HEK293 (cell line): ENCODE measurements around the gene RSL24D1.

Source experiments
- CTCF ChIA-PET: fragments of 350-600 bp; formaldehyde crosslinking; extraction: SDS; loops from one replicate; lab custom pipeline; 2021; ENCODE audit warnings: antibody characterized with exemption; lab: Yijun Ruan, JAX
- POLR2A ChIA-PET: fragments of 300-600 bp; formaldehyde crosslinking; extraction: SDS; loops from one replicate; lab custom pipeline; 2020; ENCODE audit warnings: antibody characterized with exemption, inconsistent platforms; lab: Yijun Ruan, JAX
- H3K27ac ChIP-seq: fragments of 200-500 bp; sonication (Bioruptor generic); 2 replicates; pipeline ENCODE4 v1.5.1; 2014; ENCODE audit warnings: low read depth, low read length, control low read depth, inconsistent platforms; ENCODE audit errors: extremely low read depth
- H3K36me3 ChIP-seq, 2 experiments: fragments of 200-500 bp in 1 of 2; sonication (Bioruptor generic) in 1 of 2; 1 replicate in 1 of 2; 2 replicates in 1 of 2; pipeline ENCODE4 v1.5.1; 2014 to 2017; ENCODE audit warnings: inconsistent platforms in 2 of 2, low read length in 2 of 2; ENCODE audit not compliant: control insufficient read depth in 2 of 2, insufficient read depth in 1 of 2
- H3K4me1 ChIP-seq: fragments of 200-500 bp; sonication (Bioruptor generic); 2 replicates; pipeline ENCODE4 v1.5.1; 2014; ENCODE audit warnings: mild to moderate bottlenecking, low read length, inconsistent platforms; ENCODE audit not compliant: control insufficient read depth, insufficient read depth
- H3K4me3 ChIP-seq: 2 replicates; pipeline ENCODE4 v1.5.1; 2011; ENCODE audit warnings: low read depth, mild to moderate bottlenecking, control low read depth, low read length, moderate library complexity
- H3K9me3 ChIP-seq: fragments of 200-500 bp; sonication (Bioruptor generic); 2 replicates; pipeline ENCODE4 v1.5.1; 2014; ENCODE audit warnings: low read depth, low read length, inconsistent platforms; ENCODE audit not compliant: control insufficient read depth, insufficient read depth
- GFI1B ChIP-seq: fragments of 450-650 bp; formaldehyde crosslinking; IDR thresholded peaks from 2 replicates; pipeline ENCODE4 v1.5.1; 2016; ENCODE audit warnings: missing biosample characterization, missing genetic modification characterization
- IKZF3 ChIP-seq: fragments of 450-650 bp; IDR thresholded peaks from 2 replicates; pipeline ENCODE4 v1.5.0; 2018; ENCODE audit warnings: missing biosample characterization, mild to moderate bottlenecking, missing genetic modification characterization, moderate library complexity
- MEIS1 ChIP-seq: sonication (generic); formaldehyde crosslinking; IDR thresholded peaks from 2 replicates; pipeline ENCODE4 v1.8.1; 2022; ENCODE audit warnings: missing genetic modification reagents, mild to moderate bottlenecking, borderline replicate concordance
- MYNN ChIP-seq: fragments of 450-650 bp; formaldehyde crosslinking; IDR thresholded peaks from 2 replicates; pipeline ENCODE4 v1.5.1; 2016; ENCODE audit warnings: missing biosample characterization, missing genetic modification characterization, borderline replicate concordance
- OVOL3 ChIP-seq: fragments of 450-650 bp; formaldehyde crosslinking; IDR thresholded peaks from 2 replicates; pipeline ENCODE4 v1.5.1; 2016; ENCODE audit warnings: missing biosample characterization, missing genetic modification characterization
- SCRT1 ChIP-seq: fragments of 450-650 bp; formaldehyde crosslinking; IDR thresholded peaks from 2 replicates; pipeline ENCODE4 v1.5.1; 2016; ENCODE audit warnings: missing biosample characterization, missing genetic modification characterization, borderline replicate concordance
- ZBTB20 ChIP-seq: fragments of 450-650 bp; formaldehyde crosslinking; IDR thresholded peaks from 2 replicates; pipeline ENCODE4 v1.5.1; 2016; ENCODE audit warnings: missing biosample characterization, missing genetic modification characterization
- ZNF155 ChIP-seq: fragments of 450-650 bp; formaldehyde crosslinking; IDR thresholded peaks from 2 replicates; pipeline ENCODE4 v1.5.1; 2016; ENCODE audit warnings: missing biosample characterization, missing genetic modification characterization
- ZNF19 ChIP-seq: fragments of 450-650 bp; formaldehyde crosslinking; IDR thresholded peaks from 2 replicates; pipeline ENCODE4; 2016; ENCODE audit warnings: missing biosample characterization, missing genetic modification characterization, low read depth
- ZNF202 ChIP-seq: fragments of 450-650 bp; formaldehyde crosslinking; IDR thresholded peaks from 2 replicates; pipeline ENCODE4 v1.5.1; 2016; ENCODE audit warnings: missing biosample characterization, missing genetic modification characterization, borderline replicate concordance
- ZNF24 ChIP-seq: fragments of 450-650 bp; formaldehyde crosslinking; IDR thresholded peaks from 2 replicates; pipeline ENCODE4 v1.5.1; 2016; ENCODE audit warnings: missing biosample characterization, missing genetic modification characterization
- ZNF266 ChIP-seq: fragments of 450-650 bp; formaldehyde crosslinking; IDR thresholded peaks from 2 replicates; pipeline ENCODE4 v1.5.1; 2016; ENCODE audit warnings: missing biosample characterization, missing genetic modification characterization, low read depth
- ZNF48 ChIP-seq: fragments of 450-650 bp; formaldehyde crosslinking; IDR thresholded peaks from 2 replicates; pipeline ENCODE4 v1.5.1; 2016; ENCODE audit warnings: missing biosample characterization, missing genetic modification characterization
- ZNF529 ChIP-seq: fragments of 450-650 bp; formaldehyde crosslinking; IDR thresholded peaks from 2 replicates; pipeline ENCODE4 v1.5.1; 2017; ENCODE audit warnings: missing genetic modification characterization, missing biosample characterization; ENCODE audit not compliant: insufficient replicate concordance
- ZNF555 ChIP-seq: fragments of 450-650 bp; formaldehyde crosslinking; conservative IDR thresholded peaks from 2 replicates; pipeline ENCODE4 v1.5.1; 2017; ENCODE audit warnings: missing biosample characterization, mild to moderate bottlenecking, missing genetic modification characterization, inconsistent platforms
- ZNF629 ChIP-seq: fragments of 450-650 bp; formaldehyde crosslinking; IDR thresholded peaks from 2 replicates; pipeline ENCODE4 v1.5.1; 2017; ENCODE audit warnings: missing biosample characterization, missing genetic modification characterization
- ZNF768 ChIP-seq: fragments of 450-650 bp; formaldehyde crosslinking; IDR thresholded peaks from 2 replicates; pipeline ENCODE4 v1.5.1; 2018; ENCODE audit warnings: missing biosample characterization, mild to moderate bottlenecking, missing genetic modification characterization
- TF ChIP-seq, protein P1 (sequence below): fragments of 450-650 bp; formaldehyde crosslinking; IDR thresholded peaks from 2 replicates; pipeline ENCODE4 v1.5.1; 2017; ENCODE audit warnings: missing biosample characterization, missing genetic modification characterization
- TF ChIP-seq, protein P2 (sequence below): fragments of 450-650 bp; formaldehyde crosslinking; IDR thresholded peaks from 2 replicates; pipeline ENCODE4 v1.5.1; 2016; ENCODE audit warnings: missing biosample characterization, missing genetic modification characterization
- TF ChIP-seq, protein P3 (sequence below): fragments of 450-650 bp; formaldehyde crosslinking; IDR thresholded peaks from 2 replicates; pipeline ENCODE4 v1.5.1; 2016; ENCODE audit warnings: missing biosample characterization, missing genetic modification characterization

Gene RSL24D1

DNA sequence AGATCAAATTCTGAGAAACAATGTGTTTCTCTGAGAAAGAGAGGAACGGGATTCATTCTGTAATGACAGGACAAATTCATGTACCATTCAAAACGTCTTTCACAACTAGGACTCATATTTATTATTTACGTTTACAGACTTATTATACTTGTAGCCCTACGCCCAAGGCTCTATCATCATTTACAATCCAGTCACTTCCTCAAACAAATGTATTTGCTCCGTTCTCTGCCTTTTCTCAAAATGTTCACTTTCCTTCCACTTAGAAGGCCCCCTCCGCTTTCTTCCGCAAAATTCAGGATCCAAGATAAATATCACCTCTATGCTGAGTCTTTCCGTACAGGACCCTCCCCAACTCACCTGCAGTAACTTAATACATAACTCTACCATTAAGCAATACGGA lies 745 bp downstream of the RSL24D1 start:
- H3K36me3 ChIP-seq, result peaks cover 0 to 17% of the 10 kb centered on the region in 2 experiments; a peak in 1 of 3 replicates
- peak overlapping the region; percentile 73; the same call in 1 of the 2 replicates for H3K27ac ChIP-seq
- POLR2A ChIA-PET, result interaction anchor here (1.3 kb wide), 1 partner anchor 212 kb away, joined by 7 read pairs; the partner anchor contains the start of genes CCPG1 and PIERCE2
- CTCF ChIA-PET, result interaction anchor here (0.6 kb wide), 1 partner anchor 127 kb away, joined by 4 read pairs; no protein-coding TSS in a partner anchor
- peak overlapping the region; percentile 69 for H3K4me3 ChIP-seq
- H3K4me1 ChIP-seq, result no peaks in the 10 kb centered on the region
- no peaks in the 10 kb centered on the region for H3K9me3 ChIP-seq
- TF ChIP-seq SCRT1 (no peak), ZNF24 (tag by site-specific recombination) (no peak), ZNF555 (no peak), MYNN (tag by site-specific recombination) (no peak)
- TF ChIP-seq, protein P1, sequence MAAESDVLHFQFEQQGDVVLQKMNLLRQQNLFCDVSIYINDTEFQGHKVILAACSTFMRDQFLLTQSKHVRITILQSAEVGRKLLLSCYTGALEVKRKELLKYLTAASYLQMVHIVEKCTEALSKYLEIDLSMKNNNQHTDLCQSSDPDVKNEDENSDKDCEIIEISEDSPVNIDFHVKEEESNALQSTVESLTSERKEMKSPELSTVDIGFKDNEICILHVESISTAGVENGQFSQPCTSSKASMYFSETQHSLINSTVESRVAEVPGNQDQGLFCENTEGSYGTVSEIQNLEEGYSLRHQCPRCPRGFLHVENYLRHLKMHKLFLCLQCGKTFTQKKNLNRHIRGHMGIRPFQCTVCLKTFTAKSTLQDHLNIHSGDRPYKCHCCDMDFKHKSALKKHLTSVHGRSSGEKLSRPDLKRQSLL (tag by site-specific recombination), result peak; percentile 56; the same call in 1 of the 2 replicates
- TF ChIP-seq, protein P2, sequence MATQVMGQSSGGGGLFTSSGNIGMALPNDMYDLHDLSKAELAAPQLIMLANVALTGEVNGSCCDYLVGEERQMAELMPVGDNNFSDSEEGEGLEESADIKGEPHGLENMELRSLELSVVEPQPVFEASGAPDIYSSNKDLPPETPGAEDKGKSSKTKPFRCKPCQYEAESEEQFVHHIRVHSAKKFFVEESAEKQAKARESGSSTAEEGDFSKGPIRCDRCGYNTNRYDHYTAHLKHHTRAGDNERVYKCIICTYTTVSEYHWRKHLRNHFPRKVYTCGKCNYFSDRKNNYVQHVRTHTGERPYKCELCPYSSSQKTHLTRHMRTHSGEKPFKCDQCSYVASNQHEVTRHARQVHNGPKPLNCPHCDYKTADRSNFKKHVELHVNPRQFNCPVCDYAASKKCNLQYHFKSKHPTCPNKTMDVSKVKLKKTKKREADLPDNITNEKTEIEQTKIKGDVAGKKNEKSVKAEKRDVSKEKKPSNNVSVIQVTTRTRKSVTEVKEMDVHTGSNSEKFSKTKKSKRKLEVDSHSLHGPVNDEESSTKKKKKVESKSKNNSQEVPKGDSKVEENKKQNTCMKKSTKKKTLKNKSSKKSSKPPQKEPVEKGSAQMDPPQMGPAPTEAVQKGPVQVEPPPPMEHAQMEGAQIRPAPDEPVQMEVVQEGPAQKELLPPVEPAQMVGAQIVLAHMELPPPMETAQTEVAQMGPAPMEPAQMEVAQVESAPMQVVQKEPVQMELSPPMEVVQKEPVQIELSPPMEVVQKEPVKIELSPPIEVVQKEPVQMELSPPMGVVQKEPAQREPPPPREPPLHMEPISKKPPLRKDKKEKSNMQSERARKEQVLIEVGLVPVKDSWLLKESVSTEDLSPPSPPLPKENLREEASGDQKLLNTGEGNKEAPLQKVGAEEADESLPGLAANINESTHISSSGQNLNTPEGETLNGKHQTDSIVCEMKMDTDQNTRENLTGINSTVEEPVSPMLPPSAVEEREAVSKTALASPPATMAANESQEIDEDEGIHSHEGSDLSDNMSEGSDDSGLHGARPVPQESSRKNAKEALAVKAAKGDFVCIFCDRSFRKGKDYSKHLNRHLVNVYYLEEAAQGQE (tag by site-specific recombination), result no peak

- no peak for TF ChIP-seq ZNF48
- TF ChIP-seq OVOL3, result no peak
- TF ChIP-seq, protein P3, sequence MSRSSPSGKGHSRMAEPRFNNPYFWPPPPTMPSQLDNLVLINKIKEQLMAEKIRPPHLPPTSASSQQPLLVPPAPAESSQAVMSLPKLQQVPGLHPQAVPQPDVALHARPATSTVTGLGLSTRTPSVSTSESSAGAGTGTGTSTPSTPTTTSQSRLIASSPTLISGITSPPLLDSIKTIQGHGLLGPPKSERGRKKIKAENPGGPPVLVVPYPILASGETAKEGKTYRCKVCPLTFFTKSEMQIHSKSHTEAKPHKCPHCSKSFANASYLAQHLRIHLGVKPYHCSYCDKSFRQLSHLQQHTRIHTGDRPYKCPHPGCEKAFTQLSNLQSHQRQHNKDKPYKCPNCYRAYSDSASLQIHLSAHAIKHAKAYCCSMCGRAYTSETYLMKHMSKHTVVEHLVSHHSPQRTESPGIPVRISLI (tag by site-specific recombination), result no peak
- TF ChIP-seq ZNF529 (tag by site-specific recombination), result no peak
- no peak for TF ChIP-seq ZNF19
- TF ChIP-seq ZNF629 (tag by site-specific recombination), result no peak
- no peak for TF ChIP-seq ZBTB20
- no peak for TF ChIP-seq IKZF3 (tag by site-specific recombination)
- no peak for TF ChIP-seq ZNF768 (tag by site-specific recombination)
- no peak for TF ChIP-seq ZNF155 (tag by site-specific recombination)
- TF ChIP-seq ZNF202, result no peak
- no peak for TF ChIP-seq MEIS1 (CRISPR knock-in tag)
- TF ChIP-seq ZNF266 (tag by site-specific recombination), result no peak
- TF ChIP-seq GFI1B (tag by site-specific recombination), result no peak
- Histone ChIP-seq H3K4me3 (no peak overlapping the region), H3K36me3 (peaks cover 8 to 31% of the 10 kb centered on the region in 2 experiments; a peak in 2 of 3 replicates), H3K4me1 (no peaks in the 10 kb centered on the region), H3K9me3 (no peaks in the 10 kb centered on the region), H3K27ac (no peak overlapping the region)
- CTCF ChIA-PET, result no interaction called here
- POLR2A ChIA-PET, result no interaction called here
Measured at GRCh38 chr15:55194256-55194655, 2.5 kb downstream of the RSL24D1 start.
